Osteocyte (in vitro differentiated cells): ENCODE data around the gene FTCDNL1. TPM values are rescaled to one million over a fixed set of nuclear protein-coding genes. Genes with fewer than 3 reads are reported as not detected.

Experiments used
- DNase-seq: peaks from one replicate; pipeline ENCODE4 v3.0.0; 2021; ENCODE audit warnings: mixed read lengths; ENCODE audit not compliant: unreplicated experiment; ENCODE audit errors: extremely low spot score
- H3K27ac Mint-ChIP-seq: one replicate; pipeline ENCODE4 v1.8.0; 2021; ENCODE audit warnings: mild to moderate bottlenecking, mixed read lengths; ENCODE audit not compliant: unreplicated experiment
- H3K27me3 Mint-ChIP-seq: one replicate; pipeline ENCODE4 v1.8.0; 2021; ENCODE audit warnings: mixed read lengths; ENCODE audit not compliant: unreplicated experiment
- H3K36me3 Mint-ChIP-seq: one replicate; pipeline ENCODE4 v1.8.0; 2021; ENCODE audit warnings: mixed read lengths; ENCODE audit not compliant: unreplicated experiment
- H3K4me1 Mint-ChIP-seq: one replicate; pipeline ENCODE4 v1.8.0; 2021; ENCODE audit warnings: mixed read lengths; ENCODE audit not compliant: unreplicated experiment
- H3K4me3 Mint-ChIP-seq: one replicate; pipeline ENCODE4 v1.8.0; 2021; ENCODE audit warnings: mild to moderate bottlenecking, moderate library complexity, mixed read lengths; ENCODE audit not compliant: unreplicated experiment
- H3K9me3 Mint-ChIP-seq: one replicate; pipeline ENCODE4 v1.8.0; 2021; ENCODE audit warnings: mixed read lengths; ENCODE audit not compliant: unreplicated experiment
- CTCF ChIP-seq: fragments of 200-600 bp; sonication (generic); IDR thresholded peaks from 2 replicates; pipeline ENCODE4 v1.5.0; 2021; ENCODE audit warnings: antibody characterized with exemption, mild to moderate bottlenecking, moderate library complexity
- total RNA-seq: library from RNA; stranded (reverse); gene quantifications from 2 replicates; pipeline ENCODE4 v1.2.1, GENCODE V29; 2021

FTCDNL1 gene
- total RNA-seq, 1 donor from 2014 or later: not detected

DNA sequence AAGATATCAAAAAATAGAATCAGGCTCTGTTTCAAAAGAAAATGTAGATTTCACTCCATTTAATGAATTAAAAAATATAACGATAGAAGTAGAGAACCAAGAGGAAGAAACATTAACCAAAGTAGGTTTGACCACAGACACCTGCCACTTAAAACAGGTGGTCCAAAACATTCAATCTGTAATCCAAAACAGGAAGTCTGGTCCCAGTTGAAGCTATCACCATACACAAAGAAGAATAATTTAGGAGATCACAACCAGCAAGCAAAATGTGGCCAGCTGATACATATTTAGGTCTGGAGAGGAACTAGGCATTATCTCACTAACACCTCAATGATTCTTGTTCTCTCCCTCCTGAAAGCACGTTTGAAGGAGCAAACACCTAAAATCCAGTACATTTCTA, 73.1 kb downstream of the FTCDNL1 start:
- Mint-ChIP-seq H3K27me3 (peaks cover 5% of the 10 kb centered on the region), H3K36me3 (no peaks in the 10 kb centered on the region), H3K27ac (no peak overlapping the region), H3K4me3 (no peak overlapping the region), H3K4me1 (no peaks in the 10 kb centered on the region), H3K9me3 (no peaks in the 10 kb centered on the region)
- no peak for DNase-seq
- TF ChIP-seq CTCF: no peak

GRCh38 chr2:199777315-199777714, 73.7 kb downstream of the FTCDNL1 start:
- H3K27me3 Mint-ChIP-seq: peaks cover 5% of the 10 kb centered on the region
- H3K9me3 Mint-ChIP-seq: no peaks in the 10 kb centered on the region
- no peak for DNase-seq
- H3K4me1 Mint-ChIP-seq: no peaks in the 10 kb centered on the region
- H3K27ac Mint-ChIP-seq: no peak overlapping the region
- H3K36me3 Mint-ChIP-seq: no peaks in the 10 kb centered on the region
- H3K4me3 Mint-ChIP-seq: no peak overlapping the region
- no peak for TF ChIP-seq CTCF

DNA sequence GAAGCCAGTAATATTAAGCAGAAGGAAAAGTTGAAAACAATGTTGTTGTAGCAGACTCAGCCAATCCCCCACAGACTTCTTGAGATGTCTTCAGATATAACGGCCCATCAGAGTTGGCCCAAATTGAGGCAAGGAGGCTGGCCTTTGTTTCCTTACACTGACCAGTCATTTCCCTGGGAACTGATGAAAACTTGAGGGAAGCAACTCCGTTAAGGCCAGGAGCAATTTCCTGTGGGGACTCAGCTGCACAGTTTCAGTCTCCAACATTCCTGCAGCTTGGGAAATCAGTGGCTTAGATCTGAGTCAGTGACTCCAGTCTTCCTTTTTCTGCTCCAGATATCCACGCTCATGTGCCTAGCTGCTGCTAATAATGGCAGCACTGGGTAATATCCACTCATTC, 75.7 kb downstream of the FTCDNL1 start:
- Mint-ChIP-seq H3K36me3 (no peaks in the 10 kb centered on the region), H3K4me3 (no peak overlapping the region), H3K27ac (no peak overlapping the region), H3K9me3 (no peaks in the 10 kb centered on the region), H3K27me3 (peaks cover 10% of the 10 kb centered on the region), H3K4me1 (no peaks in the 10 kb centered on the region)
- no peak for DNase-seq
- no peak for TF ChIP-seq CTCF

DNA sequence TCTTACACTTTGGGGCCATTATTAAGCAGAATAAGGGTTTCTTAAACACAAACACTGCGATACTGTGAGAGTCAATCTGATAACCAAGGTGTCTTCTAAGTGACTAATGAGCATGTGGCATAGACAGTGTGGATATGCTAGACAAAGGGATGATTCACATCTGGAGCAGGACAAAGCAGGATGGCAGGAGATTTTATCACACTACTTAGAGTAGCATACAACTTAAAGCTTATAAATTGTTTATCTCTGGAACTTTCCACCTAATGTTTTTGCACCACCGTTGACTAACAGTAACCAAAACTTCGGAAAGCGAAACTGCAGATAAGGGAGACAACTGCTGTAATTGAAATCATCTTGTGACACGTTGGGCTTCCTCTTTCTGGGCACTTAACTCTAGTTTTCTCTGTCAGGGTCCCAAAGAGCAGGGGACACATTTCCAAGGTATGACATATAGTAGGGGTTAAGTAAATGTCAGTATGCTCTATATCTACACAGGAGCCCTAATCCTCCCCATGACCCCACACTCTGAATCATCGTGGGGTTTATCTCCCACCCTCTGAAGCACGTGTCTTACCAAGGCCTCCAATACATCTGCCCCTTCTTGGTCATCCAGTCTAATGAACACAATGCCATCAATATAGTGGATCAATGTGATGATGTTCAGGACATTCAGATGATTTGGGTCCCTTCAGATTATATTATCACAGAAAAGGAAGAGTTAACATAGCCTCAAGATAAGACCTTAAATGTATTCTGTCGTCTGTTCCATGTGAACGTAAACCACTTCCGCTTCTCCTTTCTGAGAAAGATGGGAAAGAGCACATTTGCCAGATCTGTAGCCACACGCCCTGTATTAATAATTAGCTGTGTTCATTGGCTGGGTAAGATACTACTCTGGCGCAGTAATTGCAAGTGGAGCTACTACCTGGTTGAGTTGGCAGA, 78.7 kb downstream of the FTCDNL1 start:
- no peaks in the 10 kb centered on the region for H3K36me3 Mint-ChIP-seq
- no peak overlapping the region for H3K4me3 Mint-ChIP-seq
- H3K4me1 Mint-ChIP-seq: no peaks in the 10 kb centered on the region
- peaks cover 19% of the 10 kb centered on the region for H3K27me3 Mint-ChIP-seq
- DNase-seq: no peak
- H3K9me3 Mint-ChIP-seq: no peaks in the 10 kb centered on the region
- H3K27ac Mint-ChIP-seq: no peak overlapping the region
- TF ChIP-seq CTCF: no peak

- no peak for DNase-seq
- no peak for TF ChIP-seq CTCF
- no peak overlapping the region for H3K4me3 Mint-ChIP-seq
- H3K9me3 Mint-ChIP-seq: no peaks in the 10 kb centered on the region
- H3K27me3 Mint-ChIP-seq: peaks cover 22% of the 10 kb centered on the region
- no peaks in the 10 kb centered on the region for H3K4me1 Mint-ChIP-seq
- H3K27ac Mint-ChIP-seq: no peak overlapping the region
- H3K36me3 Mint-ChIP-seq: no peaks in the 10 kb centered on the region
Observed at GRCh38 chr2:199770716-199771115, 80.3 kb downstream of the FTCDNL1 start.
